ENCODE measurements around the gene TSPAN31. TPM values are rescaled to one million over a fixed set of nuclear protein-coding genes. Genes with fewer than 3 reads are reported as not detected.

The TSPAN31 gene
- total and polyA plus RNA-seq, 9 of the 15 experiments (the other 6 are each of a cell fraction or from before 2014, with no cell fraction given), result 11.3 to 26.4 (median 14.3) TPM

DNA sequence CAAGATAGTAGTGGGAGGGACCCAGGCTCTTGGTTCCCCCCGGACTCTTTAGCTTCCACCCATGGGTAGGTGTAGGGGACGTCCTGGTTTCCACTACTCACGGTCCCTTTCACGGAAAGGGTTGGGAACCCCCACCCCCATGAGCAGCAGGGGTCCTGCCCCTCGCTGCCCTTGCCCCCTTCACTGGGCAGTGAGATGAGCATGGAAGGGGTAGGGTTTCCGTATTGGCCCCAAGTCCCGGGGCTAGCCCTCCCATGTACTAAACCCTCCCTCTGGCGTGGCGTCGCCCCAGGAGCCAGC, 19.0 kb upstream of the TSPAN31 start (continued):
- no peak for TF ChIP-seq HDAC8 (tag; IDR thresholded peaks at IDR 0.05)
- no peak for TF ChIP-seq SMARCE1 (IDR thresholded peaks at IDR 0.05)
- TF ChIP-seq NCOA2 (IDR thresholded peaks at IDR 0.05; ENCODE audit: partially characterized antibody in 2 of 2), result no peak
- TF ChIP-seq SAP30 (IDR thresholded peaks at IDR 0.05; ENCODE audit: borderline replicate concordance, insufficient read depth, low read depth, low read length, poor library complexity, severe bottlenecking), result no peak

DNA sequence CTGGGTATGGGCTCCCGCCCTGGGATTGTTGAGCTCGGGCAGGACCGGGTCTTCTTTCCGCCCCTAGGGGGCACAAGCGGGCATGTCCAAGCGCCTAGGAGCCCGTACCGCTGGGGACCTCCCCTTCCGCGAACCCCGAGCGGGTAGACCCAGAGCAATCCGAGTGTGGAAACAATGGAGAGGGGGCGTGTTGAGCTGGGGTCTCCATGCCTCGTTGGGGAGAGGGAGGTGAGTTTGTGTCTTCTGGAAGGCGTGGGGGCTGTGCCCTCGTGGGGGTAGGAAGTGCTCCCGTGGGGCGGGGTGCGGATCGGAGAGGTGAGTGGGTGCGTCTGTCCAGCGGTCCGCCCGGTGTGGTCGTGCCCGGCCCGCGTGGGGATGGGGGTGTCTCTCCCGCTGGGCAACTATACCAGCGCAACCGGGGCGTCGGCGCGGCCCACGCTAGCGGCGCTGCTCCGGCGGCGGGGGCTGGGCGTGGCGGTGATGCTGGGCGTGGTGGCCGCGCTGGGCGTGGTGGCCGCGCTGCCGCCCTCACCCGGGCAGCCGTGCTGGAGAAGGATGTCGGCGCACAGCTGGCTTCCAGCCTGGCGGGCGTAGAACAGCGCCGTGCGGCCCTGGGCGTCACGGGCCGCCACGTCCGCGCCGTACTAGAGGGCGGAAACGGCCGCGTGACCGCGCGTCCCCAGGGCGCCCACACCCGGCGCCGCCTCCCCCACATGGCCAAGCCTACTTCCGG, 18.5 kb upstream of the TSPAN31 start:
- peaks cover 17 to 21% of the 10 kb centered on the region in 2 experiments for H3K27me3 ChIP-seq (ENCODE audit: control insufficient read depth in 2 of 2, insufficient read depth in 2 of 2, low read length in 2 of 2)
- CTCF ChIA-PET (ENCODE audit: low intra/inter-chr PET ratio), result no interaction called here
- H3K9me3 ChIP-seq (replicated peaks; ENCODE audit: control insufficient read depth, insufficient read depth, low read depth, low read length), result no peaks in the 10 kb centered on the region; the same call in 1 of the 2 replicates
- peaks cover 0 to 20% of the 10 kb centered on the region in 2 experiments; a peak in 2 of 5 replicates for H3K4me1 ChIP-seq (replicated peaks in 1 of 2; ENCODE audit: control insufficient read depth in 2 of 2, insufficient read depth in 2 of 2, low read length in 2 of 2)
- H3K4me3 ChIP-seq, result no peak overlapping the region
- peaks cover under 1% of the 10 kb centered on the region for H3K9me1 ChIP-seq (ENCODE audit: control insufficient read depth, insufficient read depth, low read length)
- TF ChIP-seq POLR2G (IDR thresholded peaks at IDR 0.05; ENCODE audit: low read depth, low read length) (peak; percentile 28; the same call in 1 of the 2 replicates), JUN (IDR thresholded peaks at IDR 0.05; ENCODE audit: borderline replicate concordance, low read depth, low read length) (no peak), JUN (CRISPR knock-in tag; IDR thresholded peaks at IDR 0.05; ENCODE audit: borderline replicate concordance) (no peak), MTA3 (IDR thresholded peaks at IDR 0.05; ENCODE audit: borderline replicate concordance) (no peak), ZBTB33 (CRISPR knock-in tag; IDR thresholded peaks at IDR 0.05) (peak; percentile 91)
- TF ChIP-seq, protein P1, sequence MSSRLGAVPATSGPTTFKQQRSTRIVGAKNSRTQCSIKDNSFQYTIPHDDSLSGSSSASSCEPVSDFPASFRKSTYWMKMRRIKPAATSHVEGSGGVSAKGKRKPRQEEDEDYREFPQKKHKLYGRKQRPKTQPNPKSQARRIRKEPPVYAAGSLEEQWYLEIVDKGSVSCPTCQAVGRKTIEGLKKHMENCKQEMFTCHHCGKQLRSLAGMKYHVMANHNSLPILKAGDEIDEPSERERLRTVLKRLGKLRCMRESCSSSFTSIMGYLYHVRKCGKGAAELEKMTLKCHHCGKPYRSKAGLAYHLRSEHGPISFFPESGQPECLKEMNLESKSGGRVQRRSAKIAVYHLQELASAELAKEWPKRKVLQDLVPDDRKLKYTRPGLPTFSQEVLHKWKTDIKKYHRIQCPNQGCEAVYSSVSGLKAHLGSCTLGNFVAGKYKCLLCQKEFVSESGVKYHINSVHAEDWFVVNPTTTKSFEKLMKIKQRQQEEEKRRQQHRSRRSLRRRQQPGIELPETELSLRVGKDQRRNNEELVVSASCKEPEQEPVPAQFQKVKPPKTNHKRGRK (tag; IDR thresholded peaks at IDR 0.05), result no peak
- TF ChIP-seq, protein P2, sequence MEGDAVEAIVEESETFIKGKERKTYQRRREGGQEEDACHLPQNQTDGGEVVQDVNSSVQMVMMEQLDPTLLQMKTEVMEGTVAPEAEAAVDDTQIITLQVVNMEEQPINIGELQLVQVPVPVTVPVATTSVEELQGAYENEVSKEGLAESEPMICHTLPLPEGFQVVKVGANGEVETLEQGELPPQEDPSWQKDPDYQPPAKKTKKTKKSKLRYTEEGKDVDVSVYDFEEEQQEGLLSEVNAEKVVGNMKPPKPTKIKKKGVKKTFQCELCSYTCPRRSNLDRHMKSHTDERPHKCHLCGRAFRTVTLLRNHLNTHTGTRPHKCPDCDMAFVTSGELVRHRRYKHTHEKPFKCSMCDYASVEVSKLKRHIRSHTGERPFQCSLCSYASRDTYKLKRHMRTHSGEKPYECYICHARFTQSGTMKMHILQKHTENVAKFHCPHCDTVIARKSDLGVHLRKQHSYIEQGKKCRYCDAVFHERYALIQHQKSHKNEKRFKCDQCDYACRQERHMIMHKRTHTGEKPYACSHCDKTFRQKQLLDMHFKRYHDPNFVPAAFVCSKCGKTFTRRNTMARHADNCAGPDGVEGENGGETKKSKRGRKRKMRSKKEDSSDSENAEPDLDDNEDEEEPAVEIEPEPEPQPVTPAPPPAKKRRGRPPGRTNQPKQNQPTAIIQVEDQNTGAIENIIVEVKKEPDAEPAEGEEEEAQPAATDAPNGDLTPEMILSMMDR (IDR thresholded peaks at IDR 0.05 in 2 of 3, conservative IDR thresholded peaks at IDR 0.05 in 1 of 3; ENCODE audit: insufficient read depth in 2 of 3, low read depth in 1 of 3, low read length in 3 of 3), result peak in 2 of 3 experiments; percentile 8 to 32; a peak in 1 of 6 replicates
- no TSS peak for BruUV-seq (replicated peaks)
- in situ Hi-C loops (cut with MboI) (no loop called here), intact Hi-C loops (cut with micrococcal nuclease) (no loop called here)
- no peak overlapping the region for H3K4me2 ChIP-seq (ENCODE audit: insufficient read depth, low read length)
- no peaks in the 10 kb centered on the region for H3K79me2 ChIP-seq (ENCODE audit: control insufficient read depth, insufficient read depth, low read length)
- H3K9ac ChIP-seq (ENCODE audit: insufficient read depth in 1 of 2, low read depth in 2 of 2, low read length in 2 of 2), result no peak overlapping the region
- DNase-seq (ENCODE audit: extremely low read depth in 1 of 4, low spot score in 3 of 4) (peak in 1 of 4 experiments; percentile 48), ATAC-seq (no peak), FAIRE-seq (no peak)
- H3K27ac ChIP-seq (ENCODE audit: extremely low read depth, low read depth, low read length), result no peak overlapping the region
- POLR2A ChIA-PET, result interaction anchor here (0.6 to 0.9 kb wide), 2 partner anchors 92 to 249 kb away, joined by 4 read pairs; partner anchors contain the start of gene AVIL
- H4K20me1 ChIP-seq (replicated peaks; ENCODE audit: control insufficient read depth, insufficient read depth, low read length), result no peaks in the 10 kb centered on the region; the same call in 1 of the 2 replicates
- 0 out of 3 replicates have a peak, but pooled peaks cover 2% of the 10 kb centered on the region for H3K36me3 ChIP-seq (ENCODE audit: control insufficient read depth, insufficient read depth, low read length)
- no peak overlapping the region for H2AFZ ChIP-seq (ENCODE audit: low read depth, low read length)
- 63% methylated on average over 22 of the region's 79 CpGs for WGBS (ENCODE audit: insufficient coverage, low coverage, missing lambda C conversion rate)

Measured in K562 (cell line).